Calu3 (cell line): ENCODE measurements around the gene FITM1. TPM values are rescaled to one million over a fixed set of nuclear protein-coding genes. Genes with fewer than 3 reads are reported as not detected.

Source experiments
- BruUV-seq: library from RNA; stranded (reverse); fragments of 400-500 nt; replicated peaks from 2 replicates; lab custom pipeline; 2021; lab: Mats Ljungman, UMichigan
- CTCF ChIA-PET: fragments of 300-600 bp; sonication (Branson Sonifier 250); formaldehyde crosslinking; loops from one replicate; lab custom pipeline; 2022; ENCODE audit warnings: antibody characterized with exemption; lab: Charles Lee
- DNase-seq: peaks from one replicate; pipeline ENCODE4 v3.0.0; 2022
- H3K27ac Mint-ChIP-seq: one replicate; pipeline ENCODE4 v1.8.0; 2022; ENCODE audit warnings: mixed read lengths; ENCODE audit not compliant: unreplicated experiment
- H3K27me3 Mint-ChIP-seq: one replicate; pipeline ENCODE4 v1.8.0; 2022; ENCODE audit warnings: mixed read lengths; ENCODE audit not compliant: unreplicated experiment
- H3K36me3 Mint-ChIP-seq: one replicate; pipeline ENCODE4 v1.8.0; 2022; ENCODE audit warnings: mild to moderate bottlenecking, moderate library complexity, mixed read lengths; ENCODE audit not compliant: insufficient read depth, unreplicated experiment
- H3K4me1 Mint-ChIP-seq: one replicate; pipeline ENCODE4 v1.8.0; 2022; ENCODE audit warnings: mild to moderate bottlenecking, low read depth, mixed read lengths; ENCODE audit not compliant: unreplicated experiment
- H3K4me3 Mint-ChIP-seq: one replicate; pipeline ENCODE4 v1.8.0; 2022; ENCODE audit warnings: mild to moderate bottlenecking, low read depth, moderate library complexity, mixed read lengths; ENCODE audit not compliant: unreplicated experiment
- H3K9me3 Mint-ChIP-seq: one replicate; pipeline ENCODE4 v1.8.0; 2022; ENCODE audit warnings: low read depth, mixed read lengths; ENCODE audit not compliant: unreplicated experiment
- CTCF ChIP-seq: fragments of 200-600 bp; IDR thresholded peaks from one replicate; pipeline ENCODE4 v1.8.0; 2022; ENCODE audit warnings: antibody characterized with exemption; ENCODE audit not compliant: unreplicated experiment
- intact Hi-C: fragments of 100-400 bp; cut with micrococcal nuclease; formaldehyde crosslinking; loops from one replicate; pipeline ENCODE4 v1.10.0; 2022; ENCODE audit not compliant: unreplicated experiment
- total RNA-seq: library from RNA; stranded (reverse); gene quantifications from 2 replicates; pipeline ENCODE4 v1.2.3, GENCODE V29; 2022

FITM1 gene
- total RNA-seq, 1 experiment from 2014 or later, result 0.47 TPM

GRCh38 chr14:24146978-24147760, 16.7 kb downstream of the FITM1 start, which contains the start of gene RNF31:
Gene RNF31, plus strand, starts transcription at chr14:24147498. Its CDS starts 201 bp downstream, at chr14:24147699.
- CTCF ChIA-PET, result interaction anchor here (0.6 to 2.9 kb wide), 12 partner anchors 8 to 668 kb away, joined by 3 to 24 read pairs (median 4); partner anchors contain the start of genes DCAF11, DHRS1, IRF9 and NOP9
- peak; percentile 96 for DNase-seq
- H3K9me3 Mint-ChIP-seq, result no peaks in the 10 kb centered on the region
- no peaks in the 10 kb centered on the region for H3K27me3 Mint-ChIP-seq
- peak within 1 kb of the TSS; percentile 77 for H3K27ac Mint-ChIP-seq
- intact Hi-C loops, result loop anchor here (2.0 kb wide), 1 partner anchor 14 kb away; the partner anchor contains the start of gene IRF9
- peak within 1 kb of the TSS; percentile 89 for H3K4me3 Mint-ChIP-seq
- H3K4me1 Mint-ChIP-seq, result peaks cover 35% of the 10 kb centered on the region
- peaks cover 50% of the 10 kb centered on the region for H3K36me3 Mint-ChIP-seq
- BruUV-seq, result no TSS peak
- no peak for TF ChIP-seq CTCF

- Mint-ChIP-seq H3K27me3 (no peaks in the 10 kb centered on the region), H3K4me1 (peaks cover 35% of the 10 kb centered on the region), H3K4me3 (peak overlapping the region; percentile 89), H3K36me3 (peaks cover 51% of the 10 kb centered on the region), H3K27ac (no peak overlapping the region), H3K9me3 (no peaks in the 10 kb centered on the region)
- intact Hi-C loops, result loop anchor here (2.0 kb wide), 1 partner anchor 13 kb away; the partner anchor contains the start of gene IRF9
- DNase-seq, result no peak
- CTCF ChIA-PET, result interaction anchor here (1.1 to 2.9 kb wide), 4 partner anchors 12 to 48 kb away, joined by 3 to 24 read pairs (median 10); partner anchors contain the start of genes DCAF11, IRF9, NRL and TM9SF1
- TF ChIP-seq CTCF, result no peak
- BruUV-seq, result TSS peak; percentile 58
These were observed 17.4 kb downstream of the FITM1 start for GRCh38 chr14:24147761-24148428.

GRCh38 chr14:24149302-24149969, 19.0 kb downstream of the FITM1 start:
- CTCF ChIA-PET, result no interaction called here
- no peak overlapping the region for H3K4me3 Mint-ChIP-seq
- peaks cover 51% of the 10 kb centered on the region for H3K36me3 Mint-ChIP-seq
- intact Hi-C loops, result no loop called here
- no TSS peak for BruUV-seq
- no peak overlapping the region for H3K27ac Mint-ChIP-seq
- H3K4me1 Mint-ChIP-seq, result peaks cover 29% of the 10 kb centered on the region
- TF ChIP-seq CTCF, result no peak
- H3K27me3 Mint-ChIP-seq, result no peaks in the 10 kb centered on the region
- H3K9me3 Mint-ChIP-seq, result no peaks in the 10 kb centered on the region
- DNase-seq, result no peak

- CTCF ChIA-PET, result no interaction called here
- TF ChIP-seq CTCF, result no peak
- H3K27me3 Mint-ChIP-seq, result no peaks in the 10 kb centered on the region
- no TSS peak for BruUV-seq
- H3K4me1 Mint-ChIP-seq, result peaks cover 26% of the 10 kb centered on the region
- intact Hi-C loops, result no loop called here
- no peak for DNase-seq
- H3K27ac Mint-ChIP-seq, result no peak overlapping the region
- H3K36me3 Mint-ChIP-seq, result peaks cover 49% of the 10 kb centered on the region
- no peak overlapping the region for H3K4me3 Mint-ChIP-seq
- H3K9me3 Mint-ChIP-seq, result no peaks in the 10 kb centered on the region
These were observed 19.6 kb downstream of the FITM1 start for GRCh38 chr14:24150061-24150460.
